ENCODE data around the gene NPLOC4.

GRCh38 chr17:81517009-81517338 is 119.9 kb downstream of the NPLOC4 start:
- no peak for TF ChIP-seq ZNF282 (CRISPR knock-in tag; IDR thresholded peaks at IDR 0.05)
- TF ChIP-seq EP400 (IDR thresholded peaks at IDR 0.05): no peak

Measured in K562 (cell line).